Measurements from ENCODE around the gene TGFB1. TPM values are rescaled to one million over a fixed set of nuclear protein-coding genes. Genes with fewer than 3 reads are reported as not detected.

Gene TGFB1
- total and polyA plus RNA-seq, 2 of the 13 experiments (the other 11 are each of a cell fraction or from before 2014, with no cell fraction given): 4.1 to 5.4 TPM

GRCh38 chr19:41321600-41322270, 32.0 kb downstream of the TGFB1 start (continued):
- TF ChIP-seq, protein P1, sequence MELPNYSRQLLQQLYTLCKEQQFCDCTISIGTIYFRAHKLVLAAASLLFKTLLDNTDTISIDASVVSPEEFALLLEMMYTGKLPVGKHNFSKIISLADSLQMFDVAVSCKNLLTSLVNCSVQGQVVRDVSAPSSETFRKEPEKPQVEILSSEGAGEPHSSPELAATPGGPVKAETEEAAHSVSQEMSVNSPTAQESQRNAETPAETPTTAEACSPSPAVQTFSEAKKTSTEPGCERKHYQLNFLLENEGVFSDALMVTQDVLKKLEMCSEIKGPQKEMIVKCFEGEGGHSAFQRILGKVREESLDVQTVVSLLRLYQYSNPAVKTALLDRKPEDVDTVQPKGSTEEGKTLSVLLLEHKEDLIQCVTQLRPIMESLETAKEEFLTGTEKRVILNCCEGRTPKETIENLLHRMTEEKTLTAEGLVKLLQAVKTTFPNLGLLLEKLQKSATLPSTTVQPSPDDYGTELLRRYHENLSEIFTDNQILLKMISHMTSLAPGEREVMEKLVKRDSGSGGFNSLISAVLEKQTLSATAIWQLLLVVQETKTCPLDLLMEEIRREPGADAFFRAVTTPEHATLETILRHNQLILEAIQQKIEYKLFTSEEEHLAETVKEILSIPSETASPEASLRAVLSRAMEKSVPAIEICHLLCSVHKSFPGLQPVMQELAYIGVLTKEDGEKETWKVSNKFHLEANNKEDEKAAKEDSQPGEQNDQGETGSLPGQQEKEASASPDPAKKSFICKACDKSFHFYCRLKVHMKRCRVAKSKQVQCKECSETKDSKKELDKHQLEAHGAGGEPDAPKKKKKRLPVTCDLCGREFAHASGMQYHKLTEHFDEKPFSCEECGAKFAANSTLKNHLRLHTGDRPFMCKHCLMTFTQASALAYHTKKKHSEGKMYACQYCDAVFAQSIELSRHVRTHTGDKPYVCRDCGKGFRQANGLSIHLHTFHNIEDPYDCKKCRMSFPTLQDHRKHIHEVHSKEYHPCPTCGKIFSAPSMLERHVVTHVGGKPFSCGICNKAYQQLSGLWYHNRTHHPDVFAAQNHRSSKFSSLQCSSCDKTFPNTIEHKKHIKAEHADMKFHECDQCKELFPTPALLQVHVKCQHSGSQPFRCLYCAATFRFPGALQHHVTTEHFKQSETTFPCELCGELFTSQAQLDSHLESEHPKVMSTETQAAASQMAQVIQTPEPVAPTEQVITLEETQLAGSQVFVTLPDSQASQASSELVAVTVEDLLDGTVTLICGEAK (IDR thresholded peaks at IDR 0.05): no peak
- TF ChIP-seq, protein P1 (CRISPR knock-in tag; IDR thresholded peaks at IDR 0.05): no peak
- TF ChIP-seq, protein P2, sequence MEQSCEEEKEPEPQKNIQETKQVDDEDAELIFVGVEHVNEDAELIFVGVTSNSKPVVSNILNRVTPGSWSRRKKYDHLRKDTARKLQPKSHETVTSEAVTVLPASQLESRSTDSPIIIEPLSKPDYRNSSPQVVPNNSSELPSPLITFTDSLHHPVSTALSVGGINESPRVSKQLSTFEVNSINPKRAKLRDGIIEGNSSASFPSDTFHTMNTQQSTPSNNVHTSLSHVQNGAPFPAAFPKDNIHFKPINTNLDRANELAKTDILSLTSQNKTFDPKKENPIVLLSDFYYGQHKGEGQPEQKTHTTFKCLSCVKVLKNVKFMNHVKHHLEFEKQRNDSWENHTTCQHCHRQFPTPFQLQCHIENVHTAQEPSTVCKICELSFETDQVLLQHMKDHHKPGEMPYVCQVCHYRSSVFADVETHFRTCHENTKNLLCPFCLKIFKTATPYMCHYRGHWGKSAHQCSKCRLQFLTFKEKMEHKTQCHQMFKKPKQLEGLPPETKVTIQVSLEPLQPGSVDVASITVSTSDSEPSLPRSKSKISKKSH (CRISPR knock-in tag; IDR thresholded peaks at IDR 0.05; ENCODE audit: borderline replicate concordance): no peak; the same call in 1 of the 2 replicates
- TF ChIP-seq PHB2 (IDR thresholded peaks at IDR 0.05; ENCODE audit: partially characterized antibody): no peak
- TF ChIP-seq, protein P3, sequence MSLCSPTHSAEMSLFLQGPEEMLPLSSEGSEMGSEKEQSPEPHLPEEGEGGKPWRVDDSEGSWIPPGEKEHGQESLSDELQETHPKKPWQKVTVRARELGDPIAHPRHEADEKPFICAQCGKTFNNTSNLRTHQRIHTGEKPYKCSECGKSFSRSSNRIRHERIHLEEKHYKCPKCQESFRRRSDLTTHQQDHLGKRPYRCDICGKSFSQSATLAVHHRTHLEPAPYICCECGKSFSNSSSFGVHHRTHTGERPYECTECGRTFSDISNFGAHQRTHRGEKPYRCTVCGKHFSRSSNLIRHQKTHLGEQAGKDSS (CRISPR knock-in tag; IDR thresholded peaks at IDR 0.05; ENCODE audit: borderline replicate concordance, low read depth): no peak
- TF ChIP-seq ZFY (CRISPR knock-in tag; IDR thresholded peaks at IDR 0.05): no peak
- no peak for TF ChIP-seq ZBED4 (CRISPR knock-in tag; IDR thresholded peaks at IDR 0.05; ENCODE audit: borderline replicate concordance)
- TF ChIP-seq, protein P4, sequence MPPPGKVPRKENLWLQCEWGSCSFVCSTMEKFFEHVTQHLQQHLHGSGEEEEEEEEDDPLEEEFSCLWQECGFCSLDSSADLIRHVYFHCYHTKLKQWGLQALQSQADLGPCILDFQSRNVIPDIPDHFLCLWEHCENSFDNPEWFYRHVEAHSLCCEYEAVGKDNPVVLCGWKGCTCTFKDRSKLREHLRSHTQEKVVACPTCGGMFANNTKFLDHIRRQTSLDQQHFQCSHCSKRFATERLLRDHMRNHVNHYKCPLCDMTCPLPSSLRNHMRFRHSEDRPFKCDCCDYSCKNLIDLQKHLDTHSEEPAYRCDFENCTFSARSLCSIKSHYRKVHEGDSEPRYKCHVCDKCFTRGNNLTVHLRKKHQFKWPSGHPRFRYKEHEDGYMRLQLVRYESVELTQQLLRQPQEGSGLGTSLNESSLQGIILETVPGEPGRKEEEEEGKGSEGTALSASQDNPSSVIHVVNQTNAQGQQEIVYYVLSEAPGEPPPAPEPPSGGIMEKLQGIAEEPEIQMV (CRISPR knock-in tag; IDR thresholded peaks at IDR 0.05; ENCODE audit: low read depth): no peak
- TF ChIP-seq KAT7 (CRISPR knock-in tag; IDR thresholded peaks at IDR 0.05; ENCODE audit: borderline replicate concordance): no peak
- TF ChIP-seq PPARG (CRISPR knock-in tag; conservative IDR thresholded peaks at IDR 0.05): no peak
- 0 out of 2 replicates have a peak, but pooled peaks have one; percentile 17 for TF ChIP-seq SIX1 (CRISPR knock-in tag; IDR thresholded peaks at IDR 0.05; ENCODE audit: borderline replicate concordance)

All from HepG2 (cell line).